Activated CD4-positive, alpha-beta T cell treated with anti-CD3 and anti-CD28 coated beads, Interleukin-2, amount 50 U/mL, for 16 hours (primary cell): ENCODE results near the gene LNX1.
"Not testable (repeated sequence)": the region's sequence is repeated elsewhere in the genome, so short reads cannot be mapped to it uniquely, and the experiment has no call there.

ENCODE experiments used
- DNase-seq: peaks from one replicate; pipeline ENCODE4 v3.0.0-alpha.2; 2020

The LNX1 gene

GRCh38 chr4:53489279-53489889, 101.9 kb downstream of the LNX1 start:
- DNase-seq, result no peak

- no peak for DNase-seq
These were observed 103.5 kb downstream of the LNX1 start for GRCh38 chr4:53487766-53488165.

- DNase-seq, result no peak
These were observed 105.6 kb downstream of the LNX1 start for GRCh38 chr4:53485658-53486040.

GRCh38 chr4:53484911-53485657, 106.2 kb downstream of the LNX1 start:
- DNase-seq, result no peak

GRCh38 chr4:53483250-53483649, 108.0 kb downstream of the LNX1 start:
- DNase-seq, result no peak

- DNase-seq, result no peak
These were observed 109.7 kb downstream of the LNX1 start for GRCh38 chr4:53481586-53481985.

- DNase-seq, result no peak
These were observed 110.4 kb downstream of the LNX1 start for GRCh38 chr4:53480909-53481308.

- DNase-seq, result no peak
These were observed 111.4 kb downstream of the LNX1 start for GRCh38 chr4:53479736-53480525.

GRCh38 chr4:53478671-53479456, 112.4 kb downstream of the LNX1 start:
- peak; percentile 3 for DNase-seq

- no peak for DNase-seq
These were observed 113.7 kb downstream of the LNX1 start for GRCh38 chr4:53477636-53478035.

GRCh38 chr4:53477038-53477565, 114.2 kb downstream of the LNX1 start:
- DNase-seq, result no peak

GRCh38 chr4:53476232-53477037, 114.9 kb downstream of the LNX1 start:
- no peak for DNase-seq

- DNase-seq, result not testable (repeated sequence)
These were observed 124.7 kb downstream of the LNX1 start for GRCh38 chr4:53466576-53466975.

- DNase-seq, result no peak
These were observed 125.4 kb downstream of the LNX1 start for GRCh38 chr4:53465891-53466290.

- DNase-seq, result no peak
These were observed 126.0 kb downstream of the LNX1 start for GRCh38 chr4:53465281-53465680.

GRCh38 chr4:53463340-53463739, 127.9 kb downstream of the LNX1 start:
- DNase-seq, result no peak

- no peak for DNase-seq
These were observed 130.0 kb downstream of the LNX1 start for GRCh38 chr4:53461244-53461643.

- no peak for DNase-seq
These were observed 131.7 kb downstream of the LNX1 start for GRCh38 chr4:53459548-53459947.

- DNase-seq, result no peak
These were observed 135.1 kb downstream of the LNX1 start for GRCh38 chr4:53456178-53456577.

GRCh38 chr4:53455766-53456165, 135.5 kb downstream of the LNX1 start:
- no peak for DNase-seq

- no peak for DNase-seq
These were observed 137.9 kb downstream of the LNX1 start for GRCh38 chr4:53453385-53453784.

GRCh38 chr4:53450773-53451172, 140.5 kb downstream of the LNX1 start:
- DNase-seq, result peak; percentile 14
